HG03521 (cell line): ENCODE measurements around the gene PADI4.

ENCODE experiments used
- ATAC-seq: cut with Tn5 transposase; IDR thresholded peaks from one replicate; pipeline ENCODE4 v1.9.1; 2021; ENCODE audit warnings: mild to moderate bottlenecking, moderate library complexity; ENCODE audit not compliant: unreplicated experiment

PADI4 gene, protein sequence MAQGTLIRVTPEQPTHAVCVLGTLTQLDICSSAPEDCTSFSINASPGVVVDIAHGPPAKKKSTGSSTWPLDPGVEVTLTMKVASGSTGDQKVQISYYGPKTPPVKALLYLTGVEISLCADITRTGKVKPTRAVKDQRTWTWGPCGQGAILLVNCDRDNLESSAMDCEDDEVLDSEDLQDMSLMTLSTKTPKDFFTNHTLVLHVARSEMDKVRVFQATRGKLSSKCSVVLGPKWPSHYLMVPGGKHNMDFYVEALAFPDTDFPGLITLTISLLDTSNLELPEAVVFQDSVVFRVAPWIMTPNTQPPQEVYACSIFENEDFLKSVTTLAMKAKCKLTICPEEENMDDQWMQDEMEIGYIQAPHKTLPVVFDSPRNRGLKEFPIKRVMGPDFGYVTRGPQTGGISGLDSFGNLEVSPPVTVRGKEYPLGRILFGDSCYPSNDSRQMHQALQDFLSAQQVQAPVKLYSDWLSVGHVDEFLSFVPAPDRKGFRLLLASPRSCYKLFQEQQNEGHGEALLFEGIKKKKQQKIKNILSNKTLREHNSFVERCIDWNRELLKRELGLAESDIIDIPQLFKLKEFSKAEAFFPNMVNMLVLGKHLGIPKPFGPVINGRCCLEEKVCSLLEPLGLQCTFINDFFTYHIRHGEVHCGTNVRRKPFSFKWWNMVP

DNA sequence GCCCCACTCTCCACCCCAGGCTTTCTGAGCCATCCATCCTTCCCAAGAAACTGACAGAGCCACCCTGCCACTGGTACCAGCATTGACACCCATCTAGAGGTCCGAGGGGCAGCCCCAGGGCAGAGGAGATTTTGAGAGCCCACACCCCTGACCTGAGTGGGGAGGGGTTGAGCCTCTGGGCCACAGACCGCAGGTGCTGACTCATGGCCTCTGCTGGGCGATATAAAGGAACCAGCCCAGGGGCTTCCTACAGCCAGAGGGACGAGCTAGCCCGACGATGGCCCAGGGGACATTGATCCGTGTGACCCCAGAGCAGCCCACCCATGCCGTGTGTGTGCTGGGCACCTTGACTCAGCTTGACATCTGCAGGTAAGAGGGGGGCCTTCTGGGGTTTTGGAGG lies at the start of gene PADI4:
Gene PADI4, plus strand, starts transcription at position 252 of the 400 bp plus-strand sequence. Its CDS starts 26 bp downstream, at position 278.
- no peak for ATAC-seq

DNA sequence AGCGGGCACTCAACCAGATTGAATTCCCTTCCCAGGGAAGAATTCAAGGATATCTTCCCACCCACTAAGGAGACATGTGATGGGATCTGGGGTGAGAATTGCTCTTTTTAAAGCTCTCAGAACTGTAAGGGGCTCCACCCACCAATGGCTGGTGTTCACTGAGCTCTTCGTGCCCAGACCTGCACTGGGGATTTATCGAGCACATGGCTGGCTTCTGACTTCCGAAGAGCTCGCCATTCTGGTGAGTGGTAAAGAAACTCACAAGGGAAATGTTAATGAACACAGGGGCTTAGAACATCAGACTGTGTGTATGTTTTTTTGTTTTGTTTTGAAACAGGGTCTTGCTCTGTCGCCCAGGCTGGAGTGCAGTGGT lies 49.3 kb upstream of the PADI4 start:
- no peak for ATAC-seq

DNA sequence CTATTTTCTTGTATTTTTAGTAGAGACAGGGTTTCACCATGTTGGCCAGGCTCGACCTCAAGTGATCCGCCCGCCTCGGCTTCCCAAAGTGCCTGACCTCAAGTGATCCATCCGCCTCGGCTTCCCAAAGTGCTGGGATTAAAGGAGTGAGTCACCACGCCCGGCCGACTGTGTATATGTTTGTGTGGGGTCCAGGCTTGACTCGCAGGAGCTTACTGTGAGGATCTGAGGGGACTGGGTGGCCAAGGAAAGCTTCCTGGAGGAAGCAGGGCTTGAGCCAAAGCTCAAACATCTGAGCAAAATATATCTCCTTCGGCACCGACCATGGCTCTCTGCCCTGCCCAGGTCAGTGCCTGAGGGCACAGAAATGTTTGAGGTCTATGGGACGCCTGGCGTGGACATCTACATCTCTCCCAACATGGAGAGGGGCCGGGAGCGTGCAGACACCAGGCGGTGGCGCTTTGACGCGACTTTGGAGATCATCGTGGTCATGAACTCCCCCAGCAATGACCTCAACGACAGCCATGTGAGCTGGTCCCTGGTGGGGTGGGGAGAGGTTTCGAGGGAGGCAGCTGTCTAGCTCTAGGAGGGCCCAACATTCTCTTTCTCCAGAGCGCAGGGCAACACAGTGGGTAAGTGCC lies 48.6 kb upstream of the PADI4 start:
- no peak for ATAC-seq

DNA sequence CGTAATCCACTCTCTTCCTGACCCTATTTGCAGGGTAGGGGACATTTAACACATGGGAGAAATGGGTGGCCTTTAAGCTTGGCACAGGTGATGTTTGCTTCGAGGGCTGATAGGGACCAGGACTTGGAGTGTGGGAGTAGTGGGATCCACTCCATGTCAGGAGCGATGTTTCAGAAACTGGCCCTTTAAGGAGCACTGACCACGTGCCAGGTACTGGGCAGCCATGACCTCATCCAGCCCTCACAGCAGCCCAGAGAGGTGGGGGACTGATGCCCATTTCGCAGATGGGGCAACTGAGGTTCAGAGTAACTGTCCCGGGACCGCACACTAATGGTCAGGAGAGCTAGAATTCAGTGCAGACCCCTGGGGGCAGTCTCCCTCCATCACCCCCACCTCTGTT lies 47.7 kb upstream of the PADI4 start:
- ATAC-seq: no peak

DNA sequence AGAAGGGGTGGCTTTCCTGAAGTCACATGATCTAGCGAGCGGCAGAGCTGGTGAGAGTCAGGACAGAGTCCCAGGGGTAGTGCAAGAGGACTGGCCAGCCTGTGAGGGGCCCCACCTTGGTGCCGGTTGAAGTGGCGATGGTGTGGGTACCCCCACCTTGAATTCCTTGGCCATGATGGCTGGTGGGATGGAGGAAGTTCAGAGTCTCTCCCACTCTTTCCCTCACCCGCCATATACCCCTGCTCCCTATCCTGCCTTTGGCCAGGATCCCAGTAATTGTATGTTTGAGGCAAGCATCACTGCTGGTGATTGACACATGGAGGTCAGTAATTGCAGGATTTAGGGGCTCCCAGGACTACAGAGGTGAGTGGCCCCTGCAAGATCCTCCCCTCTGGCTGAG lies 47.3 kb upstream of the PADI4 start:
- ATAC-seq: no peak

DNA sequence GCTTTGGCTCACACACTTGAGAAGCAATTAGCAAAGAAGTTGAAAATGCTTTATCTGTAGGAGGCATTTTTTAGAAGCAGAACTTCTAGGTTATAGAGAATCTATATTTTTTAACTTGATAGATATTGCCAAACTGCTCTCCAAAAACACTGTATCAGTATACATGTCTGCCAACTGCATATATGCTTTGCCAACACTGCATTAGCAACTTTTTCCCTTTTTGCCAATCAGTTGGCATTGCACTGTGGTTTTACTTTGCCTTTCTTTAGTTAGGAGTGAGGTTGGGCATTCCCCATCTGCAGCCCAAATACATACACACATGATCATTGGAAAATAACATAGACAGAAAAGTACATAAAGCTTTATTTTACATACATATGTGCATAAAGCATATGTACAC lies 44.1 kb upstream of the PADI4 start:
- no peak for ATAC-seq

DNA sequence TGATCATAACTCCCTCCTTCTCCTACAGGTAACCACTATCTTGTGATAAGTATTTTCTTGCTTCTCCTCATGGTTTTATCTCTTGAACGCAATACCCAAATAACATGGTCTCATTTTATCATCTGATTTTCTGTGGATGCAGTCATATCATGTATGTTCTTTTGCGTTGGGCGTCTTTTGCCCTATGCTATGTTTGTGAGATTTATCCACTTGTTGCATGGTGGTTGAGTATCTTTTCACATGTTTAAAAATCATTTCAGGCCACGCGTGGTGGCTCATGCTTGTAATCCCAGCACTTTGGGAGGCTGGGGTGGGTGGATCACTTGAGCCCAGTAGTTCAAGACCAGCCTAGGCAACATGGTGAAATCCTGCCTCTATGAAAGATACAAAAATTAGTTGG lies 43.5 kb upstream of the PADI4 start:
- no peak for ATAC-seq

DNA sequence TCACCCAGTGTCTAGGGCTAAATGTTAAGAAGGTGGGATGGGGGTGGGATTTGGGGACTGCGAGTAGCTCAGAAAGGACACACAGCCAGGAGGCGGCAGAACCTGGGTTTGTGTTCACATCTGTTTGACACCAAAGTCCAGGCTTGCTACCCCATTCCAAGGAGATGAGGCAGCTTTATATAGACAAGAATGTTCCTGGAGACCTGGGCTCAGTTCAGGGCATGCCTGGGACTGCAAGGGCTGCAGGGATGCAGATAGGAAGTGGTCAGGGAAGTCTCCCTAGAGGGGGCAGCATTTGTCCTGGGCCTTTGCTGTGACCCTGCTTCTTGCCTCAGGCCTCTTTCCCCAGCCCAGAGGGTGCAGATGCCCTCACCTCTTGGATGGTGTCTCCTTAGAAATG lies 42.8 kb upstream of the PADI4 start:
- no peak for ATAC-seq

DNA sequence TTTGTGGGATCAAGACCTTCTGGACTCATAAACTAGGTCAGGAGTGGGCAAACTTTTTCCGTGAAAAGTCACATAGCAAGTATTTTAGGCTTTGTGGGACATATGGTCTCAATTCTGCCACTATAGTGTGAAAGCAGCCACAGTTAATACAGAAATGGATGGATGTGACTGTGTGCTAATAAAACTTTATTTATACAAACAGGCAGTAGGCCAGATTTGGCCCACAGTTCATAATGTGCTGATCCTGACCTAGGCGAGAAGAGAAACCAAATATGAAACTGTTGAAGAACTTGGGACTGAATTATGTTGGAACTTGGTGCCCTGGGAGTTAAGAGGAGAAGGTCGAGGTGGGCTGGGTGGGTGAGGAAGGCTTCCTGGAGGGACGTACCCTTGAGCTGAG lies 42.0 kb upstream of the PADI4 start:
- ATAC-seq: no peak

DNA sequence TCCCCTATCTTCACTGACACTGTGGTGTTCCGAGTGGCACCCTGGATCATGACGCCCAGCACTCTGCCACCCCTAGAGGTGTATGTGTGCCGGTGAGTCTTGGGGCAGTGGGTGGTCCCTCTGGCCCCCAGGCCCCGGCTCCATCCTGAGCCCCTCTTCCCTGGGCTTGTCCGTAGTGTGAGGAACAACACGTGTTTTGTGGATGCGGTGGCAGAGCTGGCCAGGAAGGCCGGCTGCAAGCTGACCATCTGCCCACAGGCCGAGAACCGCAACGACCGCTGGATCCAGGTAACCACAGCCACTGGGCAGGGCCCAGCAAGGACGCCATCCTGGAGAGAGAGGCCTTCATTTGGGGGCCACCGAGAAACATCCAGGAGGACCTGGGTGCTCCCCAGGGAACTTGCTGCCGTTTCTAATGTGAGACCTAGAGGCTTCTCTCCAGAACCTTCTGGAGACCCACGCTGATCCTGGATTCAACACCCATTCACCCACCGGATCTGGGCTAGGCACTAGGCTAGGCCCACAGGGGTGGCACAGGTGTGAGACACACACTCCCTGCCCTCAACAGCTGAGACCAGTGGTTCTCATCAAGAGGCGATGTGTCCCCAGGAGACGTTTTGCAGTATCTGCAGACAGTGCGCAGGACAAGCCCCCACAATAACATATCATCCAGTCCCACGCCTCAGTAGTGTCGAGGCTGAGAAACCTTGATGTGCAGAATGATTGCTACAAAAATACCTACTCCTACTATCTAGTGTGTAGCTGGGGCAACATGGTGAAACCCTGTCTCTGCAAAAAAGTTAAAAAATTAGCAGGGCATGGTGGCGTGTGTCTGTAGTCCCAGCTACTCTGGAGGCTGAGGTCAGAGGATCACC lies 36.9 kb upstream of the PADI4 start:
- no peak for ATAC-seq

DNA sequence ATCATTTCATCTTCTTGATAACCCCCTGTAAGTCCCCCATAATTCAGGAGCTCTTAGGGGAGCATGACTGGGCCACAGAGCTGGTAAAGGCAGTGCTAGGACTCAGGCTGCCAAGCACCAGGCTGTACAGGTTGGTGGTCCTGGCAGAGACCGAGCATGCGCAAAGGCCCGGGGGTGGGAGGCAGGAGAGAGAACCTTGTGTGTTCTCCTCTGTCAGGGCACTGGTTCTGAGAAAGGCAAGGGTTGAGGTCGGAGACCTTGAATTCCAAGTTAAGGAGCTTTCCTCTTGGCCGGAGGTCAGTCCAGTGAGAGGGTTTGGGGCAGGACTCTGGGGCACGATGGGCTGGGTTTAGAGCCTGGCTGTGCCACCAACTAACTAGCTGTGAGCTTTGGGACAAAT lies 35.9 kb upstream of the PADI4 start:
- no peak for ATAC-seq

DNA sequence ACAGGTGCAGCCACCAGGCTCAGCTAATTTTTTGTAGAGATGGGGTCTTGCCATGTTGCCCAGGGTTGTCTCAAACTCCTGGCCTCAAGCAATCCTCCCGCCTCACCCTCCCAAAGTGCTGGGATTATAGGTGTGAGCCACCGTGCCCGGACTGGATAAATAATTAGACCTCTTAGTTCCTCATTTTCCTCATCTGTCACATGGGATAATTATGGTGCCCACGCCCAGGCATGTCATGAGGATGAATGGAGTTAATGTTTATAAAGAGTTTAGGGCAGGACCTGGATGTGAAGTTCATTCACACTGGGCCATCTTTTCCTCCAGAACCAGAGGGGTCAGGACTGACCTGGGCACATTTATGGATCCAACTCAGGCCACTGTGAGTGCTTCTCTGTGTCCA lies 35.4 kb upstream of the PADI4 start:
- no peak for ATAC-seq

DNA sequence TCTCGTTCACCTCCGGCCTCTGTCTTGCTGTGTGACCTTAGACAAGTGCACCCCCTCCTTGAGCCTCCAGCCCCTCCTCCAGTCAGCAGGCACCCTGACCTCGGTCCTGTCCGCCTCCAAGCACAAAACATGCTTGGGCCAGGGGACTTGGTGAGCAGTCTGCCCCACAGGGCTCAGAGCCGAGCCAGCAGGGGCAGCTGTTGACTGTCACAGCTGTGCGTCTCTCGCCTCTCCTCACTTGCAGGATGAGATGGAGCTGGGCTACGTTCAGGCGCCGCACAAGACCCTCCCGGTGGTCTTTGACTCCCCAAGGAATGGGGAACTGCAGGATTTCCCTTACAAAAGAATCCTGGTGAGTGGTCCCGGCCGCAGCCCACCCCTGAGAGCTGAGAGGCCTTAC lies 34.9 kb upstream of the PADI4 start:
- ATAC-seq: no peak

DNA sequence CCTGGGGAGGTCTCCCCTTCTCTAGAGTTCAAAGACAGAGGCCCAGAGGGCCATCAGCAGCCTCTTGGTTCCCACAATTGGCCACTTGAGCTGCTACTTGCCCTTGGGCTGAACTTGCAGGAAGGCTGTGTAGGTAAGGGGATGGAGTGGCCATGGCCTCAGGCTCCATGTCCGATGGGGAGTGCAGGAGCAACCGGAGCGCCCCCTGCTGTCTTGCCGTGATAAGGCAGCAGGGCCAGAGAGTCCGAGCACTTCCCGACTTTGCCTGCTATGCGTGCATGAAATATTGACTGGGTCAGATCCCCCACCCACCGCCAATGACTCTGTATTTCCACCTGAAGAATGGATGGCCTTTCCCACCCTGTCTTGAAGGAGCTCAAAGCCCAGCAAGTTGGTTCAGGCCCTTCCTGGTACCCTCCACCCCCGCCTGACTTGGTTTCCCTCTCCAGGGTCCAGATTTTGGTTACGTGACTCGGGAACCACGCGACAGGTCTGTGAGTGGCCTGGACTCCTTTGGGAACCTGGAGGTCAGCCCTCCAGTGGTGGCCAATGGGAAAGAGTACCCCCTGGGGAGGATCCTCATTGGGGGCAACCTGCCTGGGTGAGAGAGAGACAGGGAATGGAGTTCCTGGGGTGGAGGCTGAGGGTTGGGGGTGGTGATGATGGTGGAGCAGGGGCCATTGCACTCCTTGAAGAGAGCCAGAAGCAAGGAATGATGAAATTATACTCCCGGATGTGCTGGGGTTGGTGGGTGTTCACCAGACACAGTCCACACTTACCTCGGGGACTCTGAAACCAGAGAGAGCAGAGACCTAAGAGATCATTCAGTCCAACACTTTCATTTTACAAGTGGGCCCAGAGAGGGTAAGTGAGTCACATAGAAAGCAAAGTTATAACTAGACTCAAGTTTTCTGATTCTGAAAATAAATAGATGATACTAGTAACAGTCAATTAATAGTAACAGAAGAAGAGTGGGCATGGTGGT lies 33.5 kb upstream of the PADI4 start:
- ATAC-seq: no peak

DNA sequence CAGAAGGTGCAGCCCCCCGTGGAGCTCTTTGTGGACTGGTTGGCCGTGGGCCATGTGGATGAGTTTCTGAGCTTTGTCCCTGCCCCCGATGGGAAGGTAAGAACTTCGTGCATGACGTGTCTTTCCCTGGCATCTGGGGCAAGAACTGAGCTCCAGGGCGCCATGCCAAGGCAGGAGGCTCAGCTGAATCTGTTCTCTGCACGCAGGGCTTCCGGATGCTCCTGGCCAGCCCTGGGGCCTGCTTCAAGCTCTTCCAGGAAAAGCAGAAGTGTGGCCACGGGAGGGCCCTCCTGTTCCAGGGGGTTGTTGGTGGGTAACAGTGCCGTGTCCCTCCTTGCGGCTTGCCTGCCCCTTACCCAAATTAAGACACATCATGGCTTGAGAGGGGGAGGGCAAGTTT lies 31.4 kb upstream of the PADI4 start:
- no peak for ATAC-seq

DNA sequence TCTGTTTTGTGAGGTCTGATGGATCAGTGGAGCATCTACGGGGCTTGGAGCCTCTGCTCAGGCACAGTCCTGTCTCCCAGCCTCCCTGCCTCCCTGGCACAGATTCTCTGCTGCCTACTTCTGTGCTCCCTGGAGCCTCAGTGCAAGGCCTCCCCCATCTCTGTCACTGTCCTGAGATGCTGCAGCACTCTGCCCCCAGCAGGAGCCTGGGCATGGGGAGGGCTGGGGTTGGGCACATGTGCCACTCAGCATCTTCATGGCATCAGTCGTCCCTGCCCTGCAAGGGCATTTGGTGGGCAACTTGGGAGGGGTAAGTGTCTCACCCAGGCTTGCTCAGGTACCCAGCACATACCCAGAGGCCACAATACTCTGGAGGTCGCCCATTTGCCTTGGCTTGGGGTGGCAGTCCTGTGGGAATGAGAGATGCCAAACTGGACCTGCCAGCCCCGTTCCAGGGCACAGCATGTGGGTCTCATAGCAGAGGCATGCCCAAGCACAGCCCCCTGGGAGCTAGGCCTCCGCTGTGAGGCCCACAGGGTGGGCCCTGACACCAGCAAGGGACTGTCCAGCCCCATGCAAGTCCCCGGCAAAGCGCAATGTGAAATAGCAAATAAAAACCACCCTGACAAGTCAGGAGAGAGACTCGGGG lies 30.4 kb upstream of the PADI4 start:
- no peak for ATAC-seq

DNA sequence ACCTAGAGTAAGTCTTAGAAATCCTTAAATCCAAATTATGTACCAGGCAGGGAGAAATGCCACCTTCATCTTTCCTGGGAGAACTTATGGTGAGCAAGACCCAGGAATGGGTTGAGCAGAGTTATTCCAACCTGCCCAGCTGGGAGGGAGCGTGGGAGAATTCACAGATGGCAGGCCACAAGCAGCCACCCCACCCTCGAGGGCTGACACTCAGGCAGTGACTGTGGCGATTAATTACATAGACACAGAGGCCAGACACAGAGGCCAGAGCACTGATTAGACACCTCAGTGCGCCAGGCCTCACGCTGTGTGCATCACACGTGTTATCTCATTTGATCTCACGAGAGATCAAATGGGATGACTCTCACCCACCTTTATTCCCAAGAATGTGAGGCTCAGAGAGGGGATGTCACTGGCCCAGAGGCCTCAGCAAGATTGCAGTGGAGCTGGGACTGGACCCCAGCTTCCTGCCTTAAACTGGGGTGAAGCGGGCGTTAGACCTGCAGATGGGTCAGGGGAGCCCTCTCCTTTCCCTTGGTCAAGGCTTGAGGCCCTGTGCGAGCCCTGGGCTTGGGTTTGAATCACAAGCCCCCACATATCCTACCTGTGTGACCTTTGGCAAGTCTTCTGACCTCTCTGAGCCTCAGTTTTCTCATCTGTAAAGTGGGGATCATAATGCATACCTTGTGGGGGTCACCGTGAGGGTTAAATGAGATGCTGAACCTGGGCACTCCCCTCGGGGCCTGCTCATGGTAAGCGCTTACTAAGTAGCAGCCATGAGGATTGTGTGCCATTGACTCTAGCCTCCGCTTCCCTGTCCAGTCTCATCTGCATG lies 28.8 kb upstream of the PADI4 start:
- no peak for ATAC-seq

DNA sequence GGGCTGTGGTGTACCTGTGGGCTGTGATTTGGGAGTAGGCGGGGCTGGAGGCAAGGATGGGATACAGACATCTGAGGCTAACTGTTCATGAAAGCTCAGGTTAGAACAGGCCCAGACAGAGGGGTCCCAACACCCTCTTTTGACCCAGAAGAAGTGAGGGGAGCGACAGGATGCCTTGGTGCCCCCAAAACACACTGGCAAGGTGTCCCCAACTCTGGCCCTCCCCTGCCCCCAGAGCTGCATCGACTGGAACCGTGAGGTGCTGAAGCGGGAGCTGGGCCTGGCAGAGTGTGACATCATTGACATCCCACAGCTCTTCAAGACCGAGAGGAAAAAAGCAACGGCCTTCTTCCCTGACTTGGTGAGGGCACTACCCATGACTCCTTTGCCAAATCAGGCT lies 27.6 kb upstream of the PADI4 start:
- no peak for ATAC-seq

DNA sequence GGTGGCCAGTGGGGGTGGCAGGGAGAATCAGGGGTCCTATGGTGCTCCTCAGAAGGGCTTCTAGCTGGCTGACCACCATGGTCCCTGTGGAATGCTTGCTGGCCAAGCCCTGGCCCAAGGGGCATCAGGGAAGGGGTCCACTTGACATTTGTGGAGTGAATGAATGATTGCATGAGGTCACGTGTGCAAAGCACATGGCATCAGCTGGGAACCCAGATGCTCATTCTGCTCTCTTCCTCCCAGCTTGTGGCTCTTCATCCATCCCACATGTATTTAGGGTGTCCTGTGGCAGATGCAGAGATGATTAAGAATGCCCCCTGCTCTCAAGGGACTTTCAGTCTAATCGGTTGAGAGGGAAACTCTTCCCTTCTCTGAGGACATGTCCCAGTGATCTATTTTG lies 27.1 kb upstream of the PADI4 start:
- ATAC-seq: no peak
